GM12878 (cell line): ENCODE measurements around the gene CSHL1. TPM values are rescaled to one million over a fixed set of nuclear protein-coding genes. Genes with fewer than 3 reads are reported as not detected.
A peak's percentile ranks its signal among the peaks of the same experiment; 100 is the strongest.

Experiments
- CHD2 ChIP-seq: IDR thresholded peaks from 2 replicates; pipeline ENCODE4 v1.6.1; 2011; ENCODE audit warnings: low read depth, low read length, improper control_type of control experiment, borderline replicate concordance
- CREB1 ChIP-seq: IDR thresholded peaks from 2 replicates; pipeline ENCODE4 v1.6.1; 2012; ENCODE audit warnings: low read depth, mild to moderate bottlenecking, inconsistent platforms
- E2F8 ChIP-seq: fragments of 450-650 bp; IDR thresholded peaks from 2 replicates; pipeline ENCODE4 v1.6.1; 2018; ENCODE audit warnings: mild to moderate bottlenecking, low read depth, moderate library complexity; ENCODE audit not compliant: partially characterized antibody
- ETV6 ChIP-seq, 2 experiments: fragments of 450-650 bp in 1 of 2; IDR thresholded peaks in 1 of 2; conservative IDR thresholded peaks in 1 of 2; 2 replicates each; pipeline ENCODE4 v1.6.1; 2014; ENCODE audit warnings: antibody characterized with exemption in 1 of 2, borderline replicate concordance in 1 of 2, low read depth in 1 of 2, mild to moderate bottlenecking in 1 of 2, moderate library complexity in 1 of 2
- HDGF ChIP-seq: fragments of 450-650 bp; IDR thresholded peaks from 2 replicates; pipeline ENCODE4 v1.6.1; 2016; ENCODE audit warnings: antibody characterized with exemption
- HSF1 ChIP-seq: fragments of 150-350 bp; IDR thresholded peaks from 2 replicates; pipeline ENCODE4 v1.6.1; 2014; ENCODE audit warnings: mild to moderate bottlenecking, low read depth, low read length
- MEF2B ChIP-seq: fragments of 450-650 bp; IDR thresholded peaks from 2 replicates; pipeline ENCODE4 v1.6.1; 2018; ENCODE audit warnings: mild to moderate bottlenecking, moderate library complexity; ENCODE audit not compliant: partially characterized antibody, poor library complexity, severe bottlenecking
- NRF1 ChIP-seq: conservative IDR thresholded peaks from 2 replicates; pipeline ENCODE4 v1.6.1; 2011; ENCODE audit warnings: mild to moderate bottlenecking, low read depth, low read length, improper control_type of control experiment
- RAD51 ChIP-seq: fragments of 450-650 bp; IDR thresholded peaks from 2 replicates; pipeline ENCODE4 v1.6.1; 2016; ENCODE audit warnings: moderate library complexity, mild to moderate bottlenecking, inconsistent platforms
- RCOR1 ChIP-seq: conservative IDR thresholded peaks from 2 replicates; pipeline ENCODE4 v1.6.1; 2012; ENCODE audit warnings: low read depth, low read length, improper control_type of control experiment
- SIX5 ChIP-seq: IDR thresholded peaks from 2 replicates; pipeline ENCODE4 v1.6.1; 2011; ENCODE audit warnings: mild to moderate bottlenecking, low read depth, low read length, moderate library complexity; ENCODE audit not compliant: severe bottlenecking
- ZBTB40 ChIP-seq: fragments of 450-650 bp; IDR thresholded peaks from 2 replicates; pipeline ENCODE4 v1.6.1; 2016; ENCODE audit warnings: mild to moderate bottlenecking, moderate library complexity, borderline replicate concordance
- polyA plus RNA-seq, 11 experiments: library from polyadenylated mRNA; depleted of rRNA in 4 of 11; unstranded in 6 of 11; stranded (reverse) in 5 of 11; fragments of >200 nt; fragmentation: Nextera tagmentation in 4 of 11; fragmentation: Illumina TruSeq in 1 of 11; extraction: Ambion mirVana in 4 of 11; extraction: Trizol in 1 of 11; gene quantifications; 1 replicate in 1 of 11; 2 replicates in 10 of 11; pipeline versions ENCODE4 v1.2.1 to v1.2.3, GENCODE V29; 2011 to 2016; ENCODE audit warnings: inconsistent platforms in 2 of 11, missing spikeins in 2 of 11, low read depth in 1 of 11
- total RNA-seq, 4 experiments: library from RNA; depleted of rRNA in 3 of 4; stranded (reverse); fragments of >200 nt in 3 of 4; fragmentation: Illumina TruSeq in 1 of 4; extraction: Trizol in 1 of 4; gene quantifications; 2 replicates each; pipeline versions ENCODE4 v1.2.1 to v1.2.3, GENCODE V29; 2013 to 2021
- TF ChIP-seq, protein P1 (sequence below): IDR thresholded peaks from 2 replicates; pipeline ENCODE4 v1.6.1; 2011; ENCODE audit warnings: borderline replicate concordance, low read depth, mild to moderate bottlenecking, moderate library complexity, mixed read lengths, low read length; ENCODE audit not compliant: insufficient read depth; ENCODE audit errors: extremely low read length

The CSHL1 gene
- total and polyA plus RNA-seq, 10 of the 15 experiments (the other 5 are each of a cell fraction or from before 2014, with no cell fraction given) = not detected

DNA sequence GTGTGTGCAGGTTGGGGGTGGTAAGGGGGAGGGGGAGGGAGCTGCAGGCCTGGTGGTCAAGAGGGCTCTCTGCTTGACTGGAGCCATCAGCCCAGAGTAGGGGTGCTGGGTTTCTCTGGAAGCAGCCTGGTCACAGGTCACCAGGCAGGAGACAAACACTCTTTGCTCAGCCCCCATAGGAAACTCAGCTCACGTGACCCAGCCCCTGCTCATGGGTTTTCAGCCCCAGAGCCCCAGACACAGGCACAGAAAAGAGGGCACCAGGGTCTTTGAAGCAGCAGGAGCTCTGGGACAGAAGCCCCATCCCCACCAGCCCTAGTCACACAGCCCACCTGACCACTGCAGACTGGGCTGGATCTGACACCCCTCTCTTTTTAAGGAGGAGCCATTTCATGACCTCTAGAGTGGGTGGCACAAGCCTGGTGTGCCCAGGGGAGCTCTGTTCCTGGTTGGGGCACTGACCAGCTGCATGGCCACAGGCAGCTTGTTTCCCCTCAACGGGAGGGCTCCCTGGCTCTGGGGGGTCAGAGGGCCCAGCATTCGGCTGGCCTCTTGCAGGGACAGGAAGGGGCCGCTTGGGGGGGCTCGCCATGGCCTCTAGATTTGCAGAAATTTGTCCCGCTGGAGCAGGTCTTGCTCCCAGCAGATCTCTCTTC, 34.9 kb upstream of the CSHL1 start (continued):
- TF ChIP-seq, protein P1, sequence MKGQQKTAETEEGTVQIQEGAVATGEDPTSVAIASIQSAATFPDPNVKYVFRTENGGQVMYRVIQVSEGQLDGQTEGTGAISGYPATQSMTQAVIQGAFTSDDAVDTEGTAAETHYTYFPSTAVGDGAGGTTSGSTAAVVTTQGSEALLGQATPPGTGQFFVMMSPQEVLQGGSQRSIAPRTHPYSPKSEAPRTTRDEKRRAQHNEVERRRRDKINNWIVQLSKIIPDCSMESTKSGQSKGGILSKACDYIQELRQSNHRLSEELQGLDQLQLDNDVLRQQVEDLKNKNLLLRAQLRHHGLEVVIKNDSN = peak; percentile 87
- TF ChIP-seq HDGF (peak; percentile 16; the same call in 1 of the 2 replicates), HSF1 (no peak), RAD51 (peak; percentile 92), ETV6 (conservative IDR thresholded peaks at IDR 0.05 in 1 of 2, IDR thresholded peaks at IDR 0.05 in 1 of 2; ENCODE audit: borderline replicate concordance in 1 of 2, low read depth in 1 of 2) (no peak), ZBTB40 (no peak), E2F8 (no peak), CREB1 (no peak), SIX5 (no peak), MEF2B (no peak), CHD2 (no peak), NRF1 (no peak), RCOR1 (no peak)
